DND-41 (cell line): ENCODE measurements around the gene VPS33B.

Source experiments
- EZH2 ChIP-seq: IDR thresholded peaks from 3 replicates; pipeline ENCODE4 v1.6.1; 2012; ENCODE audit warnings: borderline replicate concordance, low read depth, mild to moderate bottlenecking, moderate library complexity, low read length, inconsistent platforms; ENCODE audit not compliant: severe bottlenecking
- TF ChIP-seq, protein P1 (sequence below): IDR thresholded peaks from 2 replicates; pipeline ENCODE4 v1.5.1; 2012; ENCODE audit warnings: borderline replicate concordance, low read length, moderate library complexity, mild to moderate bottlenecking; ENCODE audit not compliant: poor library complexity, severe bottlenecking; ENCODE audit errors: extremely low read depth

DNA sequence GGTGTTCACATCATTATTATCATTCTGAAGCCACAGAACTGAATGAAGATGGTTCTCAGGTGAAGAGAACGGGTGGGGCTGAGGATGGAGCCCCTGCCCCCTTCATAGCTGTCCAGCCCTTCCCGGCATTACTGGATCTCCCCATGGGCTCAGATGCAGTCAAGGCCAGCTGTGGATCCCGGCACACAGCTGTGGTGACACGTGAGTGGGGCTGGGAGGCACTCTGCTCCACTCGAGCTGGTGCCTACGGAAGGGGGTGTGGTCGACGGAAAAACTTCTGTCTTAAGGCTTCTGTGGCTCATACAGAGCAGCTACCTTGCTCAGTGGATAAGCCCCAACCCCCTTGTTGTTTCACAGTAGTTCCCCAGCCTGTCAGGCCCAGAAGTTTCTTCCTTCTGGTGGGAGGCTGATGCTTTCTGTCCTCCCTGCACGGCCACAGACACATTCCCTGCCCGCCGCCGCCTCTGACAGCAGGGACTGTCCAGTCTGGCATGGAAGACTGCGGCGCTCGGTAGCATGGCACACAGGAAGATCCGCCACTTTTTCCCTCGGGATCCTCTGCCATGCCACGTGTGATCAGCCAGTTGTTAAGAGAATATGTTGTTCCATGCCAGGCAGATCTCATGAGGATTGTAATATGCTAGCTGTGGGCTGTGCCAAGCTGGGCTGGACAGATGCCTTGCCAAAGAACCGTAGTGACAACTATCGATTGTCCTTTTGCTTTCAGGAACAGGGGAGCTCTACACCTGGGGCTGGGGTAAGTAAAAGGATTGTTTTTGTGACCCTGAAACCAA lies 61.9 kb downstream of the VPS33B start:
- TF ChIP-seq, protein P1, sequence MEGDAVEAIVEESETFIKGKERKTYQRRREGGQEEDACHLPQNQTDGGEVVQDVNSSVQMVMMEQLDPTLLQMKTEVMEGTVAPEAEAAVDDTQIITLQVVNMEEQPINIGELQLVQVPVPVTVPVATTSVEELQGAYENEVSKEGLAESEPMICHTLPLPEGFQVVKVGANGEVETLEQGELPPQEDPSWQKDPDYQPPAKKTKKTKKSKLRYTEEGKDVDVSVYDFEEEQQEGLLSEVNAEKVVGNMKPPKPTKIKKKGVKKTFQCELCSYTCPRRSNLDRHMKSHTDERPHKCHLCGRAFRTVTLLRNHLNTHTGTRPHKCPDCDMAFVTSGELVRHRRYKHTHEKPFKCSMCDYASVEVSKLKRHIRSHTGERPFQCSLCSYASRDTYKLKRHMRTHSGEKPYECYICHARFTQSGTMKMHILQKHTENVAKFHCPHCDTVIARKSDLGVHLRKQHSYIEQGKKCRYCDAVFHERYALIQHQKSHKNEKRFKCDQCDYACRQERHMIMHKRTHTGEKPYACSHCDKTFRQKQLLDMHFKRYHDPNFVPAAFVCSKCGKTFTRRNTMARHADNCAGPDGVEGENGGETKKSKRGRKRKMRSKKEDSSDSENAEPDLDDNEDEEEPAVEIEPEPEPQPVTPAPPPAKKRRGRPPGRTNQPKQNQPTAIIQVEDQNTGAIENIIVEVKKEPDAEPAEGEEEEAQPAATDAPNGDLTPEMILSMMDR = no peak
- no peak for TF ChIP-seq EZH2
